ENCODE results near the gene RIMBP3C.
"Not testable (repeated sequence)": the region's sequence is repeated elsewhere in the genome, so short reads cannot be mapped to it uniquely, and the experiment has no call there.

Gene RIMBP3C, protein sequence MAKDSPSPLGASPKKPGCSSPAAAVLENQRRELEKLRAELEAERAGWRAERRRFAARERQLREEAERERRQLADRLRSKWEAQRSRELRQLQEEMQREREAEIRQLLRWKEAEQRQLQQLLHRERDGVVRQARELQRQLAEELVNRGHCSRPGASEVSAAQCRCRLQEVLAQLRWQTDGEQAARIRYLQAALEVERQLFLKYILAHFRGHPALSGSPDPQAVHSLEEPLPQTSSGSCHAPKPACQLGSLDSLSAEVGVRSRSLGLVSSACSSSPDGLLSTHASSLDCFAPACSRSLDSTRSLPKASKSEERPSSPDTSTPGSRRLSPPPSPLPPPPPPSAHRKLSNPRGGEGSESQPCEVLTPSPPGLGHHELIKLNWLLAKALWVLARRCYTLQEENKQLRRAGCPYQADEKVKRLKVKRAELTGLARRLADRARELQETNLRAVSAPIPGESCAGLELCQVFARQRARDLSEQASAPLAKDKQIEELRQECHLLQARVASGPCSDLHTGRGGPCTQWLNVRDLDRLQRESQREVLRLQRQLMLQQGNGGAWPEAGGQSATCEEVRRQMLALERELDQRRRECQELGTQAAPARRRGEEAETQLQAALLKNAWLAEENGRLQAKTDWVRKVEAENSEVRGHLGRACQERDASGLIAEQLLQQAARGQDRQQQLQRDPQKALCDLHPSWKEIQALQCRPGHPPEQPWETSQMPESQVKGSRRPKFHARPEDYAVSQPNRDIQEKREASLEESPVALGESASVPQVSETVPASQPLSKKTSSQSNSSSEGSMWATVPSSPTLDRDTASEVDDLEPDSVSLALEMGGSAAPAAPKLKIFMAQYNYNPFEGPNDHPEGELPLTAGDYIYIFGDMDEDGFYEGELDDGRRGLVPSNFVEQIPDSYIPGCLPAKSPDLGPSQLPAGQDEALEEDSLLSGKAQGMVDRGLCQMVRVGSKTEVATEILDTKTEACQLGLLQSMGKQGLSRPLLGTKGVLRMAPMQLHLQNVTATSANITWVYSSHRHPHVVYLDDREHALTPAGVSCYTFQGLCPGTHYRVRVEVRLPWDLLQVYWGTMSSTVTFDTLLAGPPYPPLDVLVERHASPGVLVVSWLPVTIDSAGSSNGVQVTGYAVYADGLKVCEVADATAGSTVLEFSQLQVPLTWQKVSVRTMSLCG (N-terminal part only)

DNA sequence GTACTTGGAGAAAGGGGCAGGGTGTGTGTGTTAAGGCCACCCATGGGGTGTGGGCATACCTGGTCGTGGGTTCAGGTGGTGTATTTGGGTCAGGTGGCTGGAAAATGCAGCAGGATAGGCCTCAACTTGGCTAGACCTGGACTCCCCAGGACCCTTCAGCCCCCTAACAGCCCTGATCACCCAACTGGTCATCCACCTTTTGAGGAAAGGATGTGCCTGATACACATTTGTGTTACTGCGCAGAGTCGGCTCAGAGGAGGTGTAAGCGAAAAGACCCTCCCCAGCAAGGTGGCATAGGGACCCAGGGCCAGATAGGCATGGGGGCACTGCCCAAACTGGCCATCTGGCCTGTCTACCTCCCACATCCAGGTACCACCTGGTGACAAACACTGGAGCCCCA lies at the start of gene RIMBP3C:
Gene RIMBP3C (minus strand): TSS at position 101 of the 400 bp plus-strand sequence. CDS start 485 bp downstream, outside the sequence.
- DNase-seq: not testable (repeated sequence)

DNA sequence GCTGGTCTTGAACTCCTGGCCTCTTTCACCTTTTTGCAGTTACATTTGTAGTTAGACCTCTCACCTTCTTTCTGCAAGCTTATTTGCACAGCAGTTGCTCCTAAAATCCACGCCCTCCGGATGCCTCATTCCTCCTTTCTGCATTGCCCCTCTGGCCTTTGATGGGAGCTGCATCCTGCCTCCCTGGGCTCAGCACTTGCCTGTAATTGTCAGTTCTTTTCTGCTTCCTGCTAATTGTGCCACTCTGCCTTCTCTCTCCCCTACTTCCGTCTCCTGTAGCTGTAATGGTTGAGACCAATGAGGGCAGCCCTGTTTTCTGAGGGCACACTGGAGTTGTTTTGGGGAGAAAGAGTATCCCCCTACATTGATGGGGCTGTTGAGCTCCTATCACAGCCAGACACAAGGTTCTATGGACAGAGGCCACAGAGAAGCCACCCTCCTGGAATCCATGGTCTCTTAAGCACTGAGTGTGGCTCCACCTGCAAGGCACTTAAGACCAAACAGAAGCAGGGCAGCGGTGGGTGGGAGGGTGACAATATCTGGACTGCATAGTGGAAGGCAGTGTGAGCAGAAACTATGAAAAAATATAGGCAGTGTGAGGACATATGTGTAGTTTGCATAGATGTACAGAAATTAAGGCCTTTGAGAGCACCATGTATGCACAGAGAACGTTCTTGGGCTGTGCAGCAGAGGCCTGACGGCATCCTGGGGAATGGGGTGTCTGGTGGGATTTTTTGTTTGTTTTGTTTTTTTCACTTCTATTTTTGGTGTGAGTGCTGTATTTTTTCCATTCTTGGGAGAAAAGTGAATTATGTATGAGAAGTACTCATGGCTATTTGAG lies 48.0 kb upstream of the RIMBP3C start:
- DNase-seq: no peak

DNA sequence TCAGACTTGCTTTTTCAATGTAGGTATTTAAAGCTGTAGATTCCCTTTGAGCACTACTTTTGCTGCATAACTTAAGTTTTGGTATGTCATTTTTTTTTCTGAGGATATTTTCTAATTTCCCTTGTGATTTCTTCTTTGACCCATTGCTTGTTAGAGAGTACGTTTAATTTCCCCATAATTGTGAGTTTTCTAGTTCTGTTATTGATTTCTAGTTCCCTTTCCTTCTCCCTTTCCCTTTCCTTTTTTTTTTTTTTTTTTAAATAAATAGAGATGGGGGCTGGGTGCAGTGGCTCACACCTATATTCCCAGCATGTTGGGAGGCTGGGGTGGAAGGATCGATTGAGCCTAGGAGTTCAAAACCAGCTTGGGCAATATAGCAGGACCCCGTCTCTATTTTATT lies 47.0 kb upstream of the RIMBP3C start:
- no peak for DNase-seq

DNA sequence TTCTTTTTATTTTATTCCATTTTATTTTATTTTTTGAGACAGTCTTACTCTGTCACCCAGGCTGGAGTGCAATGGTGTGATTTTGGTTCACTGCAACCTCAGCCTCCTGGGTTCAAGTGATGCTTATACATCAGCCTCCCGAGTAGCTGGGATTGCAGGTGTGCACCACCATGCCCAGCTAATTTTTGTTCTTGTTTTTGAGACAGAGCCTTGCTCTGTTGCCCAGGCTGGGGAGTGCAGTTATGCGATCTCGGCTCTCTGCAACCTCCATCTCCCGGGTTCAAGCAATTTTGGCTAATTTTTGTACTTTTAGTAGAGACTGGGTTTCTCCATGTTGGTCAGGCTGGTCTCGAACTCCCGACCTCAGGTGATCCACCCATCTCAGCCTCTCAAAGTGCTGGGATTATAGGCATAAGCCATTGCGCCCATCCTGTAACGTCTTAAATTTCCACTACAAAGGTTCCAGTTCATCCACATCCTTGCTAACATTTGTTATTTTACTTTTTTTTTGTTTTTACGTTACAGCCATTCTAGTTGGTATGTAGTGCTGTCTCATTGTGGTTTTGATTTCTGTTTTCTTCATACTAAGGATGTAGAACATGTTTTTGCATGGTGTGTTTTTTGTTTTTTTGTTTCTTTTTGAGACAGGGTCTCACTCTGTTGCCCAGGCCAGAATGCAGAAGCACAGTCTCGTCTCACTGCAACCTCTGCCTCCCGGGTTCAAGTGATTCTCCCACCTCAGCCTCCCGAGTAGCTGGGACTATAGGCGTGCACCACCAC lies 45.3 kb upstream of the RIMBP3C start:
- not testable (repeated sequence) for DNase-seq

DNA sequence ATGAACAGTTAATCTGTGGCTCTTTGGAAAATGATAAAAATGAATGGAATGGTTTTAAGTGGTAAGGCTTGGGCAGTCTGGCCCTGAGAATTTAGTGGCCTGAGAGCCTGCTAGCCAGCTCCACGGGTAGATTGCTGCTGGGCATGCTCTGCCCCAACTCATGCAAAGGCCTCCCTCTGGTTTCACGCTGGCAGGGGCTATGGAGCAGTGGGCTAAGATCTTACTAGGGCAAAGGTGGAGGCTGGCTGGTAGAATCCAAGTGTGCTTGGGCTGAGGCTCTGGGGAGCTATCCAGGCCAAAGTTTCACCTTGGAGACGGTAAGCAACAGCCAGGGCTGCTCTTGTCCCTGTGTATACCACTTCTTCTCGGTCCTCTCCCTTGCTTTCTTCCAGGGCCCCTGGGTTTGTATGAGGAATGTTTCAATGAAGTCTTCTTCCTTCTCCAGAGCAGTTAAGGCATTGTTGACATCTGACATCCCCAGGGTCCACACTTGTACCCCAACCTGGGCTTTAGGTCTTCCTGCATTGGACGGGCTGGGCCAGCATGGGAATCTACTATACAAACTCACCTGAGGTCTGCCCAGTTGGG lies 43.7 kb upstream of the RIMBP3C start:
- no peak for DNase-seq

DNA sequence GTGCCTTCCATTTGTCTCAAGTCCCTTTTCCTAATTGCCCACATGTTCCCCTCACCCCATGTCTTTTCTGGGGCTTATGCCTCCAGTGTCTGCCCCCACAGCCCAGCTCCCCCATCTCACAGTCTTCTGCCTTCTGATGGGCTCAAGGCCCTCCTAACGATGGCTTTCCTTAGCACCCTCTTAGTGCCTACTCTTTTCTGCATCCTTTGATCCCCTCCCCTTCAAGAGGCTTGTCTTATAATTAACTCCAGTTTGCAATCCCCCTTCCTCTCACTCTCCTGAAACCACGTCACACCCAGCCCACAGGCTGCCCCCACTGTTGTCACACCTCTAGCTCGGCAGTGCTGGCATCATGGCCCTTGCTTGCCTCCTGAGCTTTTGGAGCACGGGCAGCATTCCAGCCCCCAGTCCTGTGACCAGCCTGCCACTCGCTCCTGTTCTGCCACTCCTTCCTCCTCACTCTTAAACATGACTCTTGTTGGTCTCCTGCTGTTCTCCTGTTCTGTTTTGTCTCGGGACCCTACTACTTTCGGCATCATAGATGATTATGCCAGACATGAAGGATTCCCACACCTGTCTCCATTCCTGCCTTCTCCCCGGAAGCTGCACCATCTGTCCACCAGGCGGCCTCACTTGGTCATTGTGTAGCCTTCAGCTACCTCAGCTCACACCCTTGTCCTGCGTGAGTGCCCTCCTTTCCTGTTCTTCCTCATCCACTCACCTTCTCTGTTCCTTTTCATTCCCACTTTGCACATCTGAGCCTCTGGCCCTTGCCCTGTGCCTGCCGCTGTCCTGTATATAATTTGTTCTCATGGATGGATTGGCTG lies 42.4 kb upstream of the RIMBP3C start:
- no peak for DNase-seq

DNA sequence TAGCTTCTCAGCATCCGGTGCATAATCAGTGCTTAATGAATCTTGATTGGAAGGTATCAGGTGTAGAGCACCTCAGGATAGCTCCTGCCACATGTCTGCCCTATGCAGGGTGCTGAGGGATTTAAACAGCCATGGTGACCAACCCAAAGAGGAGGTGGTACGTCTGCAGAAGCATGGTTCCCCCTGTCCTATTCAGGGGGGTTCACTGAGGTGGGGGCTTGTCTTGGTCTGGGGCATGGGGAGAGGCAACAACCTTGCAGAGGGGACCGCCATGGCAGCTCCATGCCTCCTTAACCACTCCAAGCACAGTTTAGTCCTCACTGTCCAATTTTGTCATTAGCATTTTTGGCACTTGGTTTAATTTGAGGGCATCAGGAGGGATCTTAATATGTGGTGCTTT lies 41.2 kb upstream of the RIMBP3C start:
- no peak for DNase-seq

DNA sequence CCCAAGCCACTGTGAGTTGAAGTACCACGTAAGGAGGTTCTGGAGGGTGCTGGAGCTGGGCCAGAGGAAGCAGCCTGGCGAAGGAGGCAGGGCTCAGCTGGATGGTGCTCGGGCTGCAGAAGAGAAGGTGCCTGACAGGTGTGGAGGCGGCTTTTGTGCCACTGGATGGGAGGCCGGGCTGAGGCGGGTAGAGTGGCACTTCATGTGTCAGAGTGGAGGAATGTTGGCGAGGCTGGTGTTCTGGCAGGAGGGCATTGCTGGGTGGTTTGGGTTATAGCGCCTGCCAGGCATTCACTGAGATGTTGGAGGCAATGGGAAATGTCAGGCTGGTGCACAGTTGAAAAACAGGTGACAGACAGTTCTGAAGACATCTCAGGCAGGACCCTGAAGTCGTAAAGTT lies 40.4 kb upstream of the RIMBP3C start:
- no peak for DNase-seq

DNA sequence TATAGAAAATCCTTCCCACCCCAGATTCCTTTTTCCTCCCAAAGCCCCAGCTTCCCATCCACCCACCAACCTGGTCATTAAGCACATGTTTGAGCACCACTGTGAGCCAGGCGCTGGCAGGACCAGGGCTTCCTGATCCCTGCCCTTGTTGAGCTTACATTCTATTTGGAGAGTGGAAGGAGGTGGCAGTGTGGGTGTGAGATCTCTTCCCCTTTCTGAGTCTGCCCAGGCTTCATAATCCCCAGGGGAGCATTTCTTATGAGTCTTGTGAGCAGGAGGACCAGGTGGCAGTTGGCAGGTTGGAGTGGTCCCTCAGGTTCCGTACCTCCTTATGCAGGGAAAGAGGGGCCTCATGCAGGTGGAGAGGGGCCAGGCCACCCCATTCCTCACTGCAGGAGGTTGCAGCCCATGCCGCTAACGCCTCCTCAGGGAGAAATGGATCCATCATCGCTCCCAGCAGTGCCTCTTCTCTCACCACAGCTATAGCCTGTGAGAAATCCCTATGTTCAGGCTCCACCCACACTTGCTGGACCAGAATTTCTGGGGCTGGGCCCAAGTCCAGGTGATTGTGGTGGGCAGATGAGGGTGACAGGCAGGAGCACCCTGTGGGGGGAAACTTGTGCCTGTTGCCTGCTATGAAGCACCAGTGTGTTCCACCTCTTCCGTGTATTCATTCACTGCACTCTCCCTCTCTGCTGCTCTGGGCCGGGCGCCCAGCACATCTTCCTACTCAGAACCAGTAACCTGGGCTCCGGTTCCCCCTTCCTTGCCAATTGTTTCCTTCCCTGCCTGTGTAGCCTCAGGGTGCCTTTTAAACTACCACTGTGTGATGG lies 39.8 kb upstream of the RIMBP3C start:
- no peak for DNase-seq

DNA sequence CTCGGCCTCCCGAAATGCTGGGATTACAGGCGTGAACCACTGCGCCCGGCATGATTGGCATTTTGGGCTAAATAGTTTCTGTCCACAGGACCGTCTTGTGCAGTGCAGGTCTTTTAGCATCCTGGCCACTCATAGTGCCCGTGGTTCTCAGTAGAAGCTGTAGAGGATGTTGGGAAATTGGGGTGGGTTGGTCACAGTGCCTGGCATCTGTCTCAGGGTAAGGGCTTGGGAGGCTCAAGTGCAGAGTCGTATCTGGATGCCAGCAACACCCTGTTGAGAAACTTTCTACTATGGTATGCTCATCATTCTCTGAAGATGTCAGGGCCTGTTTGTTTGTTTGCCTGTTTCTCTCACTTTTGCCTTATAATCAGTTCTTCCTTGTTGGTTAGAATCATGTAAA lies 38.1 kb upstream of the RIMBP3C start:
- no peak for DNase-seq

DNA sequence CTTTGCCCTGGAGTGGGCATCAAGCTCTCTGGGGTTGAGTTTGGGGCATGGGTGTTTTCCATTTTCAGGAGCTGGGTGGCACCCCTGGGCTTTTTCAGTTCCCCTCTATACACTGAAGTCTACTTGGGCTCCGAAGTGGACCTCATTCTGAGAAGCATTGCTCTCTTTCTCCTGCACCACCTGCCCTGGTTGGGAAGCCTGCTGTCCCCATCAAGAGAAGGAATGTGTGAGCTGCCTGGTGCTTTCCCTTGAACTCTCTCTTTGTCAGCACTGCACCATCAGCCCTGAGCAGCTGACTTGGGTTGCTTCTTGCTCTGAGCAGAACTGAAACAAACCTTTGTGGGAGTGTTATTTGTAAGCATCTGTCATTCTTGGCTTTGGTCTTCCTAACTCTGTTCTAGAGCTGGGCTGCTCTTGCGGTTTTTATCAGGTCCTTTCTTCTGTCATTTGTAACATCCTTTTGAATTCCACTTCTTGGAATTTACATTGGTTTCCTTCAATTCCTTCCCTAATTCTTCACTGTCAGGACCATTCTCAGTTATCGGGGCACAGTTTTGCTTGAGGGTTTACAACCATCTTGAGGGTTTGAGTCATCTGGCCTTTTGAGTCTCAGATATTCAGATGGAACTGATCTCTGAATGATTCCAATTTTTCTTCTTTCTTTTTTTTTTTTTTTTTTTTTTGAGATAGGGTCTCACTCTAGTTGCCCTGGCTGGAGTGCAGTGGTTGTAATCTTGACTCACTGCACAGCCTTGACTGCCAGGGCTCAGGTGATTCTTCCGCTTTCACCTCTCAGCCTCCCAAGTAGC lies 36.7 kb upstream of the RIMBP3C start:
- DNase-seq: peak; percentile 47

DNA sequence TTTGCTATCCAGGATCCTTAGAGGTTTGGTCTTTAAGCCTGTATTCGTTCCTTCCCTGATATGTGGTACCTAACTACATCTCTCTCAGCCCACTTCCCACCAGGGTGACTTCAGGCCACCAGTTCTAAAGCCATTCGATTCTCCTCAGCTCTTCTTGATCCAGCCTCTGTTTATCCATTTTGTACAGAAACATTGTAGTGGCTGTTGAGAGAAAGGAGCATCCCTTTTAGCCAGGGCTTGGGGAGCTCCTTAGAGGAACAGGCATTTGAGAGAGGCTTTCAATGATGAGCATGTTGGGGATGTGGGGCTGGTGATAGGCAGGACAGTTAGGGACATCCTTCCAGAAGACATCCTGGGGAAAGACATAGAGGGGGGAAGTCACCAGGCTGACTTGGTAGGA lies 34.1 kb upstream of the RIMBP3C start:
- DNase-seq: no peak

DNA sequence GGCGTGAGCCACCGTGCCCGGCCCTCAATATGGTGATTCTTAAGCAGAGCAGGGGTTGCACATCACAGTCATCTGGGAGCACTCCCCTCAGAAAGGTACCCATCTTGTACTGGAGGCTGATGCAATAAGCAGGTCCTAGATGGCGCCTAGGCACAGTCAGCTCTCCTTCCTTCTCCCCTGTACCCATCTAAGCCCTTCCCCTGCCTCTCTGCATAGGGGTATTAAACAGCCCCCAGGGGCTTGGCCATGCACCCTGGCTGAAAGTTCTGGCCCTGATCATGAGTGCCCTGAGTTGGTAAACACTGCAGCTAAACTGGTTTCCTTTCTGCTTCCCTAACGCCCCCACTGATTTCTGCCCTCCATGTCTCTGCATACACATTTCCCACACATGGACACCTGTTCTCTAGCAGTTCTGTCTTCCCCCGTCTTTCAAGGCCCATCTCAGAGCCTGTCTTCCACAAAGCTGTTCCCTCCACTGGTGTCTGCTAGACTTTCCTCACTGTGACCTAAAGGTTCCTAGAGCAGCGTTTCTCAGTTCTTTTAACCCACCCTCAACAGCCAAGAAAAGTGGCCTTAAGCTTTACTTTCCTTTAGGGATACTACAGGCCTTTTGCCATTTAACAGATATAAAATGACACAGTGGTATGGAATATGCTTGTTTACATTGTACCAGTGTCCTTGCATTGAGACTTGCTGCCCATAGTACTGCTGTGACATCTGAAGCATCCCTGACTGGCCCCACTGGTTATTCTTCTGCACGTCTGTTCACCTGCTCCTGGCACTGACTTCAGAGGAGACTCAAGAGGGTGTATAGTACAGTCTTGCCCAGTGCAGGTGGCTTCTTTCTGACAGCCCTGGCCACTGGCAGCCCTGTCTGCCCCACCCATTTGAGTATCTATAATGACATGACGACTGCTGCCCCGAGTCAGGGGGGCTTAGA lies 31.8 kb upstream of the RIMBP3C start:
- DNase-seq: no peak

DNA sequence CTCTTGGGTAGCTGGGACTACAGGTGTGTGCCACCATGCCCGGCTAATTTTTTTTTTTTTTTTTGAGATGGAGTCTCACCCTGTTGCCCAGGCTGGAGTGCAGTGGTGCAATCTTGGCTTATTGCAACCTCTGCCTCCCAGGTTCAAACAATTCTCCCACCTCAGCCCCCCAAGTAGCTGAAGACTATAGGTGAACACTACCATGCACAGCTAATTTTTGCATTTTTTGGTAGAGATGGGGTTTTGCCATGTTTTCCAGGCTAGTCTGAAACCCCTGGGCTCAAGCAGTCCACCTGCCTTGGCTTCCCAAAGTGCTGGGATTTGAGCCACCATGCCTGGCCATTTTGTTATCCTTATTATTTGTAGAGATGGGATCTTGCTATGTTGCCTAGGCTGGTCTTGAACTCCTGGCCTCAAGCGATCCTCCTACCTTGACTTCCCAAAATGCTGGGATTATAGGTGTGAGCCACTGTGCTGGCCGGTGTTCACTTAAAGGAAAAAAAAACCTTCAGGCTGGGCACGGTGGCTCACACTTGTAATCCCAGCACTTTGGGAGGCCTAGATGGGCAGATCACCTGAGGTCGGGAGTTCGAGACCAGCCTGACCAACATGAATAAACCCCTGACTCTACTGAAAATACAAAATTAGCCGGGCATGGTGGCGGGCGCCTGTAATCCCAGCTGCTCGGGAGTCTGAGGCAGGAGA lies 29.9 kb upstream of the RIMBP3C start:
- DNase-seq: not testable (repeated sequence)

DNA sequence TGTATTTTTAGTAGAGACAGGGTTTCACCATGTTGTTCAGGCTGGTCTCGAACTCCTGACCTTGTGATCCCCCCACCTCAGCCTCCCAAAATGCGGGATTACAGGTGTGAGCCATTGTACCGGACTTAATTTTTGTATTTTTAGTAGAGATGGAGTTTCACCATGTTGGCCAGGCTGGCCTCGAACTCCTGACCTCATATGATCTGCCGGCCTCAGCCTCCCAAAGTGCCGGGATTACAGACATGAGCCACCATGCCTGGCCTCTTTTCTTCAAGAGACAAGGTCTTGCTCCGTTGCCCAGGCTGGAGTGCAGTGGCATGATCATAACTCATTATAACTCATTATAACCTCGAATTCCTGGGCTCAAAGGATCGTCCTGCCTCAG lies 29.4 kb upstream of the RIMBP3C start:
- DNase-seq: not testable (repeated sequence)

DNA sequence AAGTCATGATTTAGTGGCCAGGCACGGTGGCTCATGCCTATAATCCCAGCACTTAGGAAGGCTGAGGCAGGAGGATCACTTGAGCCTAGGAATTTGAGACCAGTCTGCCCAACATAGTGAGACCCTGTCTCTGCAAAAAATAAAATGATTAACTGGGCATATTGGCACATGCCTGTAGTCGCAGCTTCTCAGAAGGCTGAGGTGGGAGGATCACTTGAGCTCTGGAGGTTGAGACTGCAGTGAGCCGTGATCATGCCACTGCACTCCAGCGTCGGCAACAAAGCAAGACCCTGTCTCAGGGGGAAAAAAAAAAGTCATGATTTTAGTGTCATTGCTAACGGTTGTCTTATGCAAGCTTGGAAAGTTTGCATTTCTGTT lies 28.2 kb upstream of the RIMBP3C start:
- no peak for DNase-seq

All from stimulated activated naive CD4-positive, alpha-beta T cell treated with Interleukin-2 at 50 U/mL for 16 hours (primary cell).